Activated T-cell treated with anti-CD3 and anti-CD28 coated beads, Interleukin-2, amount 50 U/mL, for 24 hours (primary cell): ENCODE results near the gene CSRP3.

Experiments
- DNase-seq: peaks from one replicate; pipeline ENCODE4 v3.0.0-alpha.2; 2020
- H3K27ac Mint-ChIP-seq: 2 replicates; pipeline ENCODE4 v1.8.0; 2020; ENCODE audit warnings: mild to moderate bottlenecking, mixed read lengths
- H3K27me3 Mint-ChIP-seq: 2 replicates; pipeline ENCODE4 v1.8.0; 2020; ENCODE audit warnings: mixed read lengths
- H3K36me3 Mint-ChIP-seq: 2 replicates; pipeline ENCODE4 v1.8.0; 2020; ENCODE audit warnings: low read depth, mixed read lengths
- H3K4me1 Mint-ChIP-seq: 2 replicates; pipeline ENCODE4 v1.8.0; 2020; ENCODE audit warnings: low read depth, mixed read lengths
- H3K4me3 Mint-ChIP-seq: 2 replicates; pipeline ENCODE4 v1.8.0; 2020; ENCODE audit warnings: mild to moderate bottlenecking, moderate library complexity, mixed read lengths
- H3K9me3 Mint-ChIP-seq: 2 replicates; pipeline ENCODE4 v1.8.0; 2020; ENCODE audit warnings: mixed read lengths

CSRP3 gene

DNA sequence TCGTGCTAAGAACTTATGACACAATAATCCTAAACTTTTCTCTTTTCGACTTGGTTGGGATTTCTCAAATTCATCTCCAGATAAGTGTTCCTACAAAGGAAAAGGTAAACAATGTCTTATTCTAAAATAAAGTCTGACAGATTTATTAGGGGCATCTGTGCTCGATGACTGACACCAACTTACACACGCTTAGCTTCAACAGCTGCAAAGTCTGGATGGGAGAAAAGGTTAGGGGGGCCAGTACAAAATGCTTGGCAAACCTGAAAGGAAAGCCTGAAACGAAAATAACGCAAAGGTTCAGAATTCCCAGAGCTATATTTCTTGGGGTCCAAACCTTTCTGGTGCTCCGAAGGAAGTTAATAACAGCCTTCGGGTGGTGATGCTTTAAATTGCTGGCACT lies 35.6 kb upstream of the CSRP3 start:
- no peak for DNase-seq
- Mint-ChIP-seq H3K9me3 (no peaks in the 10 kb centered on the region), H3K4me3 (no peak overlapping the region), H3K36me3 (peaks cover 63% of the 10 kb centered on the region), H3K27me3 (peaks cover 26% of the 10 kb centered on the region), H3K27ac (no peak overlapping the region), H3K4me1 (peaks cover 16% of the 10 kb centered on the region)

DNA sequence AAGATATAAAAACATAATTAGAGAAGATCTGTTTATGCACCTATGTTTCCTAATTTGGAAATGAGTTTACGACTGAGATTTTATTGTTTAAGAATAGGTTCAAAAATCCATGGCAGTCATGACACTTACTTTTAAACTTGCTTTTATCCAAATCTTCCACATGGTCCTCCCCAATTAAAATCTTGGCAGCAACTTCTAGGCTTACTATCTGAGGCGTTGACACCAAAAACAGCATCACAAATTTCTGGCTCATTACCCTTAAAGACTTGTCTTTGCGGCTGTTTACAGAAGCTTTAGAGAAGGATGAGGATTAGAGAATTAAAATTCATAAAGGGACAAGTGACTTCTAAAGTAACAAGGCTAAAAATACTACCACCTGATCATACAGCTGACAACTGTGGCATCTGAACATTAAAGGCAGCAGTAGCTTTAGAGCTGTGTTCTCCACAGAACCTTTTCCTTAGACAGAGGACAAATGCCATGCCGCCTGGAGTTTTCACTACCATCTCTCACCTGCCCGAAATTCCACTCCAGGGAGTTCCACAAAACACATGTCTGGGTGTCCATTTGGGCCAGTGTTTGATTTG lies 32.5 kb upstream of the CSRP3 start:
- Mint-ChIP-seq H3K36me3 (peaks cover 77% of the 10 kb centered on the region), H3K27me3 (peaks cover 10% of the 10 kb centered on the region)

DNA sequence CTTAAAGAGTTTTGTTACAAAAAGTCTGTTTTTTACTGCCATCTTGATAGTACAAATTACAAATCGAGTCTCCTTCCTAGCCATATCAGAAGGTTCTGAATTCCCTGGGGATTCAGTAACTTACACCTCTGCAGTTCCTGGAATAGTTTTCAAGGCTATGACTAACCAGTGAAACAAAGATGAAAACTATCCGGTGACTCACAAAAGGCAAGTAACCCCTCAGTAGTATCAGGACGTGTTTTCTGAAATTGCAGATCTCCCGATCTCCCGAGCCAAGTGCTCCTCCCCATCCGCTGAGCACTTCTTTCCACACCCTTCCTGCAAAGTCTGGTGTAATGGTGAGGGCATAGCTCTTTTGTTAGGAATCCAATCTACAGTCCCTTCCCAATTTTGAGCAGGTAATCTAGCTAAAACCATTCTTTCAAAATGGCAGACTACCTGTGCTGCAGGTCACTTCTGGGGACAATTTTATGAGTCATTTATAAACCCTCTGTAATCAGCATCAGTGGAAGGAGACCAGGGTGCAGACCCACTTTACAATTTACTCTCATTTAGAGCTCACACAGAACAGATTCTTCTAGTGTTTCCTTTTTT lies 31.2 kb upstream of the CSRP3 start:
- H3K27ac Mint-ChIP-seq: no peak overlapping the region
- no peak for DNase-seq
- H3K9me3 Mint-ChIP-seq: no peaks in the 10 kb centered on the region
- H3K36me3 Mint-ChIP-seq: peaks cover 76% of the 10 kb centered on the region
- peaks cover 5% of the 10 kb centered on the region for H3K4me1 Mint-ChIP-seq
- no peak overlapping the region for H3K4me3 Mint-ChIP-seq
- H3K27me3 Mint-ChIP-seq: no peaks in the 10 kb centered on the region

More for the DNA sequence above, 32.5 kb upstream of the CSRP3 start:
- H3K4me1 Mint-ChIP-seq: peaks cover 7% of the 10 kb centered on the region
- H3K9me3 Mint-ChIP-seq: no peaks in the 10 kb centered on the region
- no peak overlapping the region for H3K4me3 Mint-ChIP-seq
- no peak for DNase-seq
- no peak overlapping the region for H3K27ac Mint-ChIP-seq

DNA sequence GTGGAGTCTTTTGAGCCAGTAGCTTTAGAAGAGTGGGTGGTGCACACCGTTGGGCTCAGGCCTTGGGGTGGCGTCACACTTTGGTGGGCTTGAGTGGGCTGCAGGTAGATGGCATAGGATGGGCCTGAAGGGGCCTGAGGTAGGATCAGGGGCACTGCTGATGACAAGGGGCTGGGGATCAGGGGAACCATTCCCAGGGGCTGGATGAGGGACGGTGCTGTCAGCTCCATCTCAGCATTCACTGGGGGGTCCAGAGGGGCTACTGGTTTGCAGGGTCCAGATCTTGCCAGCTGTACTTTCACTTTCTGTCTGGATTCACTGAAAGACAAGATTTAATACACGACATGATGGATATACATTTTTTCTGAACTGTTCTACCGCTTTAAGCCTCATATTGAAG lies 27.9 kb upstream of the CSRP3 start:
- Mint-ChIP-seq H3K36me3 (peaks cover 65% of the 10 kb centered on the region), H3K4me3 (no peak overlapping the region)

DNA sequence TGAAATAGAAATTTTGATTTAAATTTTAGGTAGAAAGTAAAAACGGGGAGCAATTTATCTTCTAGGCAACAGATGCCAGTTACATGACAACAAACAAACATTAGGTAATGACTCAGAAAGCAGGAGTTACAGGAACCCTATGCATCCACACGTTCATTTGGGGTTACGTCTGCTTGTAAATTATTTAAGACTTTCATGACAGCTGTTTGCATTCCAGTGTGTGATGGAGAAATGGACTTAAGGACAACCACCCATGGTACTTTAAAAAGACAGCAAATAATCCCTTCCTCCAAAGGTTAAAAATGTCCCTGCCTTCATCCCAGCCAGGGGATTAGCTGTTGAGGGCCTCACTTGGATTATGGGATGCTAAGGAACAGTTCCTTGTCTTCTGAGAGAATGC lies 27.2 kb upstream of the CSRP3 start:
- H3K9me3 Mint-ChIP-seq: no peaks in the 10 kb centered on the region
- H3K36me3 Mint-ChIP-seq: peaks cover 63% of the 10 kb centered on the region
- H3K4me3 Mint-ChIP-seq: no peak overlapping the region
- no peak for DNase-seq
- H3K27me3 Mint-ChIP-seq: no peaks in the 10 kb centered on the region
- no peak overlapping the region for H3K27ac Mint-ChIP-seq
- peaks cover 5% of the 10 kb centered on the region for H3K4me1 Mint-ChIP-seq

More for the DNA sequence above, 27.9 kb upstream of the CSRP3 start:
- Mint-ChIP-seq H3K27me3 (no peaks in the 10 kb centered on the region), H3K9me3 (no peaks in the 10 kb centered on the region), H3K27ac (no peak overlapping the region), H3K4me1 (peaks cover 5% of the 10 kb centered on the region)
- DNase-seq: no peak

DNA sequence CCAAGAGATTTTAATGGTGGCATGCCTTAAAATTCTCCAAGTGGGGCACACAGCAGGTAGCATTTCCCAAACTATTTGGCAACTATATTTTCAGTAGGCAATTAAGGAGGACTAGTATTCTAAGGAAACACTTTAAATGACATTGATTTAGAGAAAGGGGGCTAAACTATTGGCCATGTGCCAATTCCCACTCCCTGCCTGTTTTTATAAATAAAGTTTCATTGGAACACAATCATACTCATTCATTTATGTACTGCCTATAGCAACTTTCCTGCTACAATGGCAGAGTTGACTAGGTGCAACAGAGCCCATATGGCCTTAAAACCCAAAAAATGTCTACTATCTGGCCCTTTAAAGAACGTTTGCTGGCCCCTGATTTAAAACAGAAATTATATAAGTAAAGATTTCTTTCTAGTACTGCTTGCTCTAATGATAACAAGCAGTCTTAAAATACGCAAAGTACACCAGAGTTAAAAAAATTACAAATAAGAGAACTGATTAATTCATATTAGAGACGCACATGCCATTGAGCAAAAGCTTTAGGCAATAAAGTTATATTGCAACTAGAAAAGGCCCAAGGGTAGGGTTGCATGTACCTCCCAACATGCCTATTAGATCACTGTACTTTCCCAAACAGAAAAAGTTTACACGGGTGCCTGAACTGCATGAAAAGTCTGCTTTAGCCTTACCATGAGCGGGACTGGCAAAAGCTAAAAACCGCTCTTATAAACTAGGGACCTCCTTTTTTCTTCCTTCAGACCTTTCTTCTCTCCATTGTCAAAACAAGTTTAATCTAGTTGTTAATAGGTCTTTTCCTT lies 24.8 kb upstream of the CSRP3 start:
- no peak overlapping the region for H3K4me3 Mint-ChIP-seq
- H3K9me3 Mint-ChIP-seq: no peaks in the 10 kb centered on the region
- DNase-seq: no peak
- no peaks in the 10 kb centered on the region for H3K4me1 Mint-ChIP-seq
- H3K27me3 Mint-ChIP-seq: no peaks in the 10 kb centered on the region
- peaks cover 57% of the 10 kb centered on the region for H3K36me3 Mint-ChIP-seq
- no peak overlapping the region for H3K27ac Mint-ChIP-seq

DNA sequence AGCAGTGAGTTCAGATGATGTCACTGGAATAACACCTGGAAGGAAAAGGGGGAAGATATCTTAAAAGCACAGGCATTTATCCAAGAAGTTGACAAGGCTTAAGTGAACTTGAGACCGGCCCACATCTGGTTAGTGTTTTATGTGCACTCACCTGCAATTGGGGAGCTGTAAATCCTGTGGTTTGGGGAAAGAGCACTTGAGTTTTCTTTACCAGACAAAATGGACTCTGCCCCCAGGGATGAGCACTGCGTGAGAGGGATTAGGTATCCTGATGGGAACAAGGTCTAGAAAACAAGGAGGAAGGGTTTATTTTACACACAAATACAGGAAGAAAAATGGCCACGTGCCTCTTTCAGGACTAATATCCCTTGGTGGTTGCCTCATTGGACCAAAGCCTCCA lies 23.8 kb upstream of the CSRP3 start:
- no peak overlapping the region for H3K4me3 Mint-ChIP-seq
- H3K27me3 Mint-ChIP-seq: no peaks in the 10 kb centered on the region
- H3K36me3 Mint-ChIP-seq: peaks cover 50% of the 10 kb centered on the region
- H3K4me1 Mint-ChIP-seq: no peaks in the 10 kb centered on the region
- no peaks in the 10 kb centered on the region for H3K9me3 Mint-ChIP-seq
- H3K27ac Mint-ChIP-seq: no peak overlapping the region
- DNase-seq: no peak

DNA sequence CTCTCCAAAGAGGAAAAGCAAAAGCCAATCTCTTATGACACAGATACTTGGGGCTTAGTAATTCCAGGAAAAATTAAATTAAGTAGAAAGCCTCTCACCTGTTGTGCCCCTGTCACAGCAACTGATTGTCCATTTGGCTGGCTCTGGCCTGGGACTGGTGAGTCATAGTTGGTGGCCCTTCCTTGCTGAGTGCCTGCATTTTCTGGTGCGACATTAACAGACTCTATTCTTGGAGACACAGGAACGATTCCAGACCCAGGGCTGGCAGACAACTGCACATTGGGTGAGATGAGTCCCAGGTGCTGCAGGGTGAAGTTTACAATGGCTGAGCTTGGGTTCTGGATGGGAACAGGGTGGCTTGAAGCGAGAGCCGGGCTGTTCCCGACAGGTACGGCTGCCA lies 23.3 kb upstream of the CSRP3 start:
- Mint-ChIP-seq H3K36me3 (peaks cover 45% of the 10 kb centered on the region), H3K27me3 (no peaks in the 10 kb centered on the region), H3K4me1 (no peaks in the 10 kb centered on the region), H3K9me3 (no peaks in the 10 kb centered on the region), H3K27ac (no peak overlapping the region), H3K4me3 (no peak overlapping the region)
- DNase-seq: no peak

DNA sequence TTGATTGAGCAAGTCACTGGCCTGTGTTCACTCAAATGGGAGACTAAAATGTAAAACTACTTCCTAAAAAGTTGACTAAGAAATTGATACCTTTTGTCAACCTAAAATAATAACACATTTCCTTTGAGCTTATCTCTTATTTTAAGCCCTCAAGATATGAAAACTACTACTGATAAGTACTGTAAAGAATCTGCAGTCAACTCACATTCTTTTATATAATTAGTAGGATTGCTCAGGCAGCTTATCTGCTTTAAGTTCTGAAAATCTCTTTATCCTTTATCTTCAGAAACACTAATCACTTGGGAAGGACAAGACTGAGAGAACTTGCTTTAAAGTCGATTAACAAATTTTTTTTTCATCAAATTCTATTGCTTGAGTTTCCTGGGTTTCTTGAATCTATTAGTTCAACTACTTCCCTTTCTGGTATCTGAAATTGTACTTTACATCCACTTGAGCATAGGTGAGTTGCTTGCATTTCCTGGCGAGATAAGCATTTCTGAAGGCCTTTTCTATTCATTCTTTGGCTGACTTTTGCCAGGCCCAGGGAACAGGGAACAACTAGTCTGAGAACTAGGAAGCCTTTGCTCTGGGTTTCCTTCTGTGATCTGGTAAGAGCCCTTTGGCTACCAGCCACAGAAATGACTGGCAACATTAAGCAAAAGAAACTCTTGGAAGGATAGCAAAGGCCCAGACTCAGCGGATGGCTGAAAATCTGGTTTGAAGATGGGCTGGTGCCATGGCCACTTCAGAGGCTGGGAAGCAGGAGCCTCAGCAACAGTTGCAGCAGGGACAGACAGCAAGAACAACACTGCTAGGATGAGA lies 19.3 kb upstream of the CSRP3 start:
- no peak for DNase-seq
- no peaks in the 10 kb centered on the region for H3K9me3 Mint-ChIP-seq
- H3K27me3 Mint-ChIP-seq: peaks cover 6% of the 10 kb centered on the region
- no peaks in the 10 kb centered on the region for H3K4me1 Mint-ChIP-seq
- peaks cover 21% of the 10 kb centered on the region for H3K36me3 Mint-ChIP-seq
- H3K27ac Mint-ChIP-seq: no peak overlapping the region
- no peak overlapping the region for H3K4me3 Mint-ChIP-seq

- Mint-ChIP-seq H3K36me3 (peaks cover 4% of the 10 kb centered on the region), H3K4me1 (no peaks in the 10 kb centered on the region), H3K27me3 (peaks cover 16% of the 10 kb centered on the region), H3K27ac (no peak overlapping the region), H3K9me3 (no peaks in the 10 kb centered on the region), H3K4me3 (no peak overlapping the region)
- DNase-seq: no peak
Measured at GRCh38 chr11:19218786-19219460, 17.1 kb upstream of the CSRP3 start.

DNA sequence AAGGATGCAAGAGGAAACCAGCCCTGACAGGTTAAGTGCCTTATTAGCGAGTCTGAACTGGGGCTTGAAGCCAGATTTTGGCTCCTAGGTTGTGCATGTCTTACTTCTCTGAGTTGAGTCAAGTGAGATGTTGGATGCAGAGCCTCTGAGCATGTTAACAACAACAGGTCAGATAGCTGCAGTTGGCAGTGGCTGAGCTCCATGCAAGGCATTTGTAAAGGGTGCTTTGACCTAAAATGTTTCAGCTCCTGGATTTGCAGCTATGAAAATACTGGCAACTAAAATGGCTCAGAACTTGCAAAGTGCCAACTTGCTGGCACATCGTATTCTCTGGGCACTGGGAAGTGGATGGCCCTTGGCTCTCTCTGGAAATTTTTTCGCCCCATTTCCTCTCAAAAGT lies 16.4 kb upstream of the CSRP3 start:
- no peak for DNase-seq
- H3K27me3 Mint-ChIP-seq: peaks cover 19% of the 10 kb centered on the region
- H3K4me3 Mint-ChIP-seq: no peak overlapping the region
- no peaks in the 10 kb centered on the region for H3K9me3 Mint-ChIP-seq
- H3K36me3 Mint-ChIP-seq: no peaks in the 10 kb centered on the region
- H3K4me1 Mint-ChIP-seq: no peaks in the 10 kb centered on the region
- H3K27ac Mint-ChIP-seq: no peak overlapping the region

GRCh38 chr11:19216709-19217374 lies 15.1 kb upstream of the CSRP3 start:
- Mint-ChIP-seq H3K4me3 (no peak overlapping the region), H3K27me3 (peaks cover 31% of the 10 kb centered on the region), H3K9me3 (no peaks in the 10 kb centered on the region), H3K27ac (no peak overlapping the region), H3K36me3 (no peaks in the 10 kb centered on the region), H3K4me1 (no peaks in the 10 kb centered on the region)
- DNase-seq: no peak

DNA sequence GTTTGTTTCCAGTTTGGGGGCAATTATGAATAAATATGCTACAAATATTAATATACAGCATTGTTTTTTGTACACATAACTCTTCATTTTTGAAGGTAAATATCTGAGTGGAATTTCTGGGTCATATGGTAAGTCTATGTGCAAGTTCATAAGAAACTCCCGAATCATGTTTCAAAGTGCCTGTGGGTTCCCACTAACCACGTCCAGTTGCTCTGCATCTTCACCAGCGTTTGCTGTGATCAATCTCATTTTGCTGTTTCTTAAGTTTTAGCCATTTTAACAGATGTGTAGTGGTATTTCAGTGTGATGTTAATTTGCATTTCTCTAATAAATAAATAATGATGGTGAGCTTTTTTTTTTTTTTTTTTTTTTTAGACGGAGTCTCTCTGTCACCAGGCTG lies 14.2 kb upstream of the CSRP3 start:
- Mint-ChIP-seq H3K4me3 (no peak overlapping the region), H3K27me3 (peaks cover 33% of the 10 kb centered on the region), H3K27ac (no peak overlapping the region), H3K4me1 (no peaks in the 10 kb centered on the region), H3K36me3 (no peaks in the 10 kb centered on the region), H3K9me3 (no peaks in the 10 kb centered on the region)
- no peak for DNase-seq
